Endothelial cell of umbilical vein (primary cell): ENCODE measurements around the gene BANF2. TPM values are rescaled to one million over a fixed set of nuclear protein-coding genes. Genes with fewer than 3 reads are reported as not detected.

Source experiments
- BruUV-seq: library from RNA; stranded (reverse); fragments of 400-500 nt; replicated peaks from 2 replicates; lab custom pipeline; 2021; lab: Mats Ljungman, UMichigan
- CTCF ChIA-PET: fragments of 300-600, 350-600 bp; sonication (Branson Sonifier 250); formaldehyde crosslinking; loops from one replicate; lab custom pipeline; 2021; ENCODE audit warnings: antibody characterized with exemption, inconsistent platforms; lab: Charles Lee
- POLR2A ChIA-PET: fragments of 300-600, 350-600 bp; sonication (Branson Sonifier 250); formaldehyde crosslinking; loops from one replicate; lab custom pipeline; 2021; ENCODE audit warnings: antibody characterized with exemption, inconsistent platforms; lab: Charles Lee
- DNase-seq: peaks from one replicate; pipeline ENCODE4 v3.0.0-alpha.2; 2011; ENCODE audit warnings: low read depth, low spot score
- FAIRE-seq: peaks from 2 replicates; lab custom pipeline; 2011; peaks lifted over from hg19 to GRCh38; lab: Jason Lieb, UNC
- H2AFZ ChIP-seq: 2 replicates; pipeline ENCODE4 v1.6.0; 2012; ENCODE audit warnings: low read depth, low read length, control low read depth, inconsistent platforms
- H3K27ac ChIP-seq: 2 replicates; pipeline ENCODE4 v1.5.1; 2011; ENCODE audit warnings: low read depth, mild to moderate bottlenecking, control low read depth, low read length, moderate library complexity; ENCODE audit not compliant: insufficient read depth
- H3K27me3 ChIP-seq, 2 experiments: 2 replicates each; pipeline versions ENCODE4 v1.6.0 to v1.6.1; 2011; ENCODE audit warnings: low read length in 2 of 2, mixed read lengths in 1 of 2; ENCODE audit not compliant: control insufficient read depth in 2 of 2, insufficient read depth in 2 of 2
- H3K36me3 ChIP-seq, 2 experiments: 2 replicates in 1 of 2; 3 replicates in 1 of 2; pipeline ENCODE4 v1.5.1; 2011; ENCODE audit warnings: low read length in 2 of 2, mild to moderate bottlenecking in 1 of 2, moderate library complexity in 1 of 2; ENCODE audit not compliant: control insufficient read depth in 2 of 2, insufficient read depth in 2 of 2; ENCODE audit errors: extremely low read depth in 1 of 2
- H3K4me1 ChIP-seq: 3 replicates; pipeline ENCODE4 v1.5.1; 2011; ENCODE audit warnings: mild to moderate bottlenecking, low read length; ENCODE audit not compliant: control insufficient read depth, insufficient read depth; ENCODE audit errors: extremely low read depth
- H3K4me2 ChIP-seq: 2 replicates; pipeline ENCODE4 v1.6.1; 2011; ENCODE audit warnings: low read length, control low read depth, mixed read lengths; ENCODE audit not compliant: insufficient read depth
- H3K4me3 ChIP-seq, 3 experiments: fragments of 200-600 bp in 1 of 3; sonication (generic), shearing (Covaris generic) in 1 of 3; replicated peaks in 1 of 3; 2 replicates each; pipeline ENCODE4 v1.5.1; 2011 to 2016; ENCODE audit warnings: control low read depth in 3 of 3, low read length in 3 of 3, mild to moderate bottlenecking in 2 of 3, inconsistent platforms in 1 of 3, low read depth in 1 of 3, moderate library complexity in 1 of 3; ENCODE audit not compliant: insufficient read depth in 1 of 3
- H3K79me2 ChIP-seq: 2 replicates; pipeline ENCODE4 v1.6.0; 2012; ENCODE audit warnings: low read length, inconsistent platforms; ENCODE audit not compliant: control insufficient read depth, insufficient read depth
- H3K9ac ChIP-seq: replicated peaks from 2 replicates; pipeline ENCODE3; 2011; ENCODE audit warnings: low read length, control low read depth; ENCODE audit not compliant: insufficient read depth; ENCODE audit errors: extremely low read depth
- H3K9me1 ChIP-seq: replicated peaks from 3 replicates; pipeline ENCODE4 v1.6.0; 2011; ENCODE audit warnings: mild to moderate bottlenecking, low read length; ENCODE audit not compliant: control insufficient read depth, insufficient read depth; ENCODE audit errors: extremely low read depth
- H3K9me3 ChIP-seq: replicated peaks from 2 replicates; pipeline ENCODE4 v1.5.1; 2012; ENCODE audit warnings: low read length, inconsistent platforms; ENCODE audit not compliant: control insufficient read depth, insufficient read depth
- H4K20me1 ChIP-seq: replicated peaks from 2 replicates; pipeline ENCODE3; 2011; ENCODE audit warnings: mild to moderate bottlenecking, low read length; ENCODE audit not compliant: control insufficient read depth, insufficient read depth; ENCODE audit errors: extremely low read depth
- EZH2 ChIP-seq: IDR thresholded peaks from 2 replicates; pipeline ENCODE4 v1.6.1; 2012; ENCODE audit warnings: borderline replicate concordance, low read depth, mild to moderate bottlenecking, moderate library complexity, low read length, inconsistent platforms; ENCODE audit not compliant: severe bottlenecking
- FOS ChIP-seq: IDR thresholded peaks from 2 replicates; pipeline ENCODE4 v1.6.1; 2011; ENCODE audit warnings: mild to moderate bottlenecking, low read length, moderate library complexity, borderline replicate concordance; ENCODE audit not compliant: insufficient read depth
- GATA2 ChIP-seq: IDR thresholded peaks from 2 replicates; pipeline ENCODE4 v1.7.0; 2011; ENCODE audit warnings: low read depth, mild to moderate bottlenecking, moderate library complexity, mixed read lengths, low read length; ENCODE audit not compliant: insufficient read length, insufficient read depth
- JUN ChIP-seq: IDR thresholded peaks from 2 replicates; pipeline ENCODE4 v1.6.1; 2011; ENCODE audit warnings: borderline replicate concordance, low read depth; ENCODE audit not compliant: insufficient read length, insufficient read depth
- MYC ChIP-seq: IDR thresholded peaks from one replicate; pipeline ENCODE4 v1.6.1; 2011; ENCODE audit warnings: mild to moderate bottlenecking, low read depth, low read length
- POLR2A ChIP-seq: IDR thresholded peaks from 2 replicates; pipeline ENCODE4 v1.6.1; 2012; ENCODE audit warnings: low read depth, mild to moderate bottlenecking, control low read depth, low read length
- POLR2AphosphoS5 ChIP-seq: IDR thresholded peaks from 2 replicates; pipeline ENCODE4 v1.6.1; 2012; ENCODE audit warnings: low read depth, mild to moderate bottlenecking, control low read depth, low read length, moderate library complexity; ENCODE audit not compliant: insufficient read depth
- dilution Hi-C: fragments of 300-500 bp; cut with MboI; formaldehyde crosslinking; loops from one replicate; pipeline ENCODE4 v1.15.0; 2019; ENCODE audit warnings: low sequenced_read_pairs; ENCODE audit not compliant: extremely low pct_ligation_motif_present
- intact Hi-C: fragments of 100-400 bp; cut with micrococcal nuclease; formaldehyde crosslinking; loops from one replicate; pipeline ENCODE4 v1.10.0; 2022
- polyA plus RNA-seq, 4 experiments: library from polyadenylated mRNA; depleted of rRNA in 3 of 4; stranded (reverse) in 3 of 4; unstranded in 1 of 4; fragments of >200 nt; gene quantifications; 2 replicates each; pipeline versions ENCODE4 v1.2.1 to v1.2.3, GENCODE V29; 2011 to 2012; ENCODE audit warnings: missing spikeins in 1 of 4
- total RNA-seq: library from RNA; stranded (reverse); gene quantifications from 2 replicates; pipeline ENCODE4 v1.2.3, GENCODE V29; 2021
- TF ChIP-seq, protein P1 (sequence below): IDR thresholded peaks from 2 replicates; pipeline ENCODE4 v1.6.1; 2011; ENCODE audit not compliant: insufficient read depth, insufficient read length
- TF ChIP-seq, protein P2 (sequence below), 2 donors: IDR thresholded peaks; 1 replicate in 1 of 2; 2 replicates in 1 of 2; pipeline ENCODE4 v1.5.1; 2011; ENCODE audit warnings: low read length in 2 of 2, mild to moderate bottlenecking in 2 of 2, moderate library complexity in 2 of 2, control low read depth in 1 of 2, inconsistent platforms in 1 of 2, low read depth in 1 of 2; ENCODE audit not compliant: insufficient read depth in 1 of 2; ENCODE audit errors: extremely low read depth in 1 of 2

The BANF2 gene
- total and polyA plus RNA-seq, 2 donors (not counting 3 experiments of a cell fraction or from before 2014, with no cell fraction given) = not detected

DNA sequence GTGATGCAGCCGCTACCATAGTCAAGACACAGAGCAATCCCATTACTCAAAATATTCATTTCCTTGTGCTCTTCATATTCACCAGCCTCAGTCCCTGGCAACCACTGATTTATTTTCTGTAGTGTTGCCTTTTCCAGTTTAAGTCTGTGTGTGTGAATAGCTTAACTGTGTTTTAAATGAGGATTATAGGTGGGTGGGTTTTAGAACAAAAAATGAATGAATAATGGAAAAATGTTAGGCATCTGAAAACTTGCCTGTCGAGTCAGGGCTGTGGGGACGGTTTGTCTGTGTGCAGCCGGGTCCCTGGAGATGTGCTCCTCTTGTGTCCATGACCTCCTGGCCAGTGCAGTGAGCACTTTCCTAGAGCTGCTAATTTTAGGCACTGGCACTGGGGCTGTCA lies 27.1 kb downstream of the BANF2 start:
- no peak overlapping the region for H2AFZ ChIP-seq
- ChIA-PET POLR2A (no interaction called here), CTCF (no interaction called here)
- H3K36me3 ChIP-seq = no peaks in the 10 kb centered on the region
- H3K9me3 ChIP-seq = no peaks in the 10 kb centered on the region
- intact Hi-C loops (no loop called here), dilution Hi-C loops (no loop called here)
- no peaks in the 10 kb centered on the region for H3K79me2 ChIP-seq
- H3K4me2 ChIP-seq = no peak overlapping the region
- no TSS peak for BruUV-seq
- peaks cover 5 to 6% of the 10 kb centered on the region in 2 experiments for H3K27me3 ChIP-seq
- TF ChIP-seq POLR2A (no peak), POLR2AphosphoS5 (no peak), FOS (no peak), GATA2 (no peak), JUN (no peak), EZH2 (no peak), MYC (no peak)
- TF ChIP-seq, protein P1, sequence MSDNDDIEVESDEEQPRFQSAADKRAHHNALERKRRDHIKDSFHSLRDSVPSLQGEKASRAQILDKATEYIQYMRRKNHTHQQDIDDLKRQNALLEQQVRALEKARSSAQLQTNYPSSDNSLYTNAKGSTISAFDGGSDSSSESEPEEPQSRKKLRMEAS = no peak
- TF ChIP-seq, protein P2, sequence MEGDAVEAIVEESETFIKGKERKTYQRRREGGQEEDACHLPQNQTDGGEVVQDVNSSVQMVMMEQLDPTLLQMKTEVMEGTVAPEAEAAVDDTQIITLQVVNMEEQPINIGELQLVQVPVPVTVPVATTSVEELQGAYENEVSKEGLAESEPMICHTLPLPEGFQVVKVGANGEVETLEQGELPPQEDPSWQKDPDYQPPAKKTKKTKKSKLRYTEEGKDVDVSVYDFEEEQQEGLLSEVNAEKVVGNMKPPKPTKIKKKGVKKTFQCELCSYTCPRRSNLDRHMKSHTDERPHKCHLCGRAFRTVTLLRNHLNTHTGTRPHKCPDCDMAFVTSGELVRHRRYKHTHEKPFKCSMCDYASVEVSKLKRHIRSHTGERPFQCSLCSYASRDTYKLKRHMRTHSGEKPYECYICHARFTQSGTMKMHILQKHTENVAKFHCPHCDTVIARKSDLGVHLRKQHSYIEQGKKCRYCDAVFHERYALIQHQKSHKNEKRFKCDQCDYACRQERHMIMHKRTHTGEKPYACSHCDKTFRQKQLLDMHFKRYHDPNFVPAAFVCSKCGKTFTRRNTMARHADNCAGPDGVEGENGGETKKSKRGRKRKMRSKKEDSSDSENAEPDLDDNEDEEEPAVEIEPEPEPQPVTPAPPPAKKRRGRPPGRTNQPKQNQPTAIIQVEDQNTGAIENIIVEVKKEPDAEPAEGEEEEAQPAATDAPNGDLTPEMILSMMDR (IDR thresholded peaks at IDR 0.05; ENCODE audit: extremely low read depth in 1 of 2, insufficient read depth in 1 of 2, low read depth in 1 of 2, low read length in 2 of 2) = no peak
- FAIRE-seq = no peak
- H3K27ac ChIP-seq = no peak overlapping the region
- no peak overlapping the region for H3K4me3 ChIP-seq
- no peak overlapping the region for H3K9ac ChIP-seq
- no peaks in the 10 kb centered on the region for H3K9me1 ChIP-seq
- no peaks in the 10 kb centered on the region for H3K4me1 ChIP-seq
- no peak for DNase-seq
- no peaks in the 10 kb centered on the region for H4K20me1 ChIP-seq
